SW480 (cell line): ENCODE data around the gene TRIM73.
"Not testable (repeated sequence)": the region's sequence is repeated elsewhere in the genome, so short reads cannot be mapped to it uniquely, and the experiment has no call there.

Experiments
- DNase-seq: peaks from one replicate; pipeline ENCODE4 v3.0.0-alpha.2; 2016; ENCODE audit warnings: low spot score

Gene TRIM73

GRCh38 chr7:75415829-75416373 is 20.5 kb downstream of the TRIM73 start:
- DNase-seq, result not testable (repeated sequence)

GRCh38 chr7:75416787-75417186 is 21.4 kb downstream of the TRIM73 start:
- DNase-seq, result not testable (repeated sequence)

- not testable (repeated sequence) for DNase-seq
Observed at GRCh38 chr7:75418292-75418858, 22.9 kb downstream of the TRIM73 start.

GRCh38 chr7:75419210-75419609 is 23.8 kb downstream of the TRIM73 start:
- not testable (repeated sequence) for DNase-seq

GRCh38 chr7:75419693-75420092 is 24.3 kb downstream of the TRIM73 start:
- DNase-seq, result not testable (repeated sequence)

- DNase-seq, result not testable (repeated sequence)
Observed at GRCh38 chr7:75420152-75420551, 24.7 kb downstream of the TRIM73 start.

- DNase-seq, result not testable (repeated sequence)
Observed at GRCh38 chr7:75421798-75422710, 26.6 kb downstream of the TRIM73 start.

- DNase-seq, result not testable (repeated sequence)
Observed at GRCh38 chr7:75423481-75423880, 28.1 kb downstream of the TRIM73 start.

- DNase-seq, result not testable (repeated sequence)
Observed at GRCh38 chr7:75439000-75439399, 43.6 kb downstream of the TRIM73 start.

- DNase-seq, result not testable (repeated sequence)
Observed at GRCh38 chr7:75442101-75442464, 46.7 kb downstream of the TRIM73 start.

GRCh38 chr7:75442465-75443111 is 47.2 kb downstream of the TRIM73 start:
- DNase-seq, result not testable (repeated sequence)

GRCh38 chr7:75449946-75450345 is 54.5 kb downstream of the TRIM73 start:
- not testable (repeated sequence) for DNase-seq

- DNase-seq, result not testable (repeated sequence)
Observed at GRCh38 chr7:75452494-75452955, 57.1 kb downstream of the TRIM73 start.
